Measurements from ENCODE around the gene DAAM1. TPM values are rescaled to one million over a fixed set of nuclear protein-coding genes. Genes with fewer than 3 reads are reported as not detected.
A peak's percentile ranks its signal among the peaks of the same experiment; 100 is the strongest.

The DAAM1 gene
- total RNA-seq, 1 experiment from 2014 or later: 4.5 TPM

DNA sequence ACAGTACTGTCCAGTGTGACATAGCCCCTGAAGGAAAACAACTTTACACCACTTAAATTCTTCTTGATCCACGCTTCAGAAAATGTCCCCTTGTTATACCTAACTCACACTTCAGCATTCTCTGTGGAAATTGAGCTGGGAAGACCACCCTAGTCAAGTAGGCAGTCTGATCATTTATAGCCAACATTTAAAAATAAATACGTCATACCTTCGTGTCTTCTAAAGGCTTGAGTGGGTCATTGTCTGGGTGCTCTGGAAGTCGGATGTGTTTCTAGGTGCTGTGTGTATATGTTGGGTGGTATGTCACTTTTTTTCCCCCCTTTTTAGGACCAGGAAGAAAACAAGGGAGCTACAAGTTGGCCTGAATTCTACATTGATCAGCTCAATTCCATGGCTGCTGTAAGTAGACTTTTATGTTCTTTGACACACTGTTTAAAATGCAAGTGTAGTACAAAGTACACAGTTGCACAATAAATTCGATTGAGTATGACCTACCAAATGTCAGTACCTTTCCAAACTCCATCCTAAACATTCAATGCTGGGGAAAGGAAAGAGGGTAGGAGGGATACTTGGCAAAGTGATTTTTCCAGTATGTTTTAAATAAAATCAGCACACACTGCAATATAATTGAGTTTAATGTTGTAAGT, 126.6 kb downstream of the DAAM1 start:
- no peak for DNase-seq (ENCODE audit: low spot score)

DNA sequence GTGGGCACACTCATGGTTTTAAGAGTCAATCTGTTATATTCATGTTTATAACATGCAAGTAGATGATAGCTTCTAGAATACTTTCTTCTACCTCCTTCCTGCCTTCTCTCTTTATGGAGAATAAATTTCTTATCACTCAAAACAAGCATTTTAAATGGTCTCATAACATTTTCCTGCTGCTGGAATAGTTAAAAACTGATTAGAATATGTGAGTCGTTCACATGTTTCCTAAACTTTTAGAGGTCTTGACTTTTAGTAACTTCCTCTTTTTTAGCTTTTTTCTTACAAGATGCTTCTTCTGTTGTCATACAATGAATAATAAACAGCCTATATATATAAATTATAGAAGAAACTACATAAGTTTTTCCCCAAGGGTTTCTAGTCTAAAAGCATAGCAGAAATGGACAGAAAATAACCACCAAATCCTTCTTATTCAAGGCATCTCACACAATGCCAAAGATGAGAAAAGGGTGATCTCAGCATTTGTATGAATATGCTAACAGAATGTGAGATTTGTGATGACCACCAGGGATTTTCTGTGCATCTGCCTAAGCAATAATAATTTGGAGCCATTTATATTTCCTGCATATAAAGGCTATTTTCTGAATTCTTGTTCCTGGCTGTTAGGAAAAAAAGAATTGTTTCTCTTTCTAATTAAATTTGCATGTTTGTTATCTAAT, 127.8 kb downstream of the DAAM1 start:
- no peak for DNase-seq (ENCODE audit: low spot score)

DNA sequence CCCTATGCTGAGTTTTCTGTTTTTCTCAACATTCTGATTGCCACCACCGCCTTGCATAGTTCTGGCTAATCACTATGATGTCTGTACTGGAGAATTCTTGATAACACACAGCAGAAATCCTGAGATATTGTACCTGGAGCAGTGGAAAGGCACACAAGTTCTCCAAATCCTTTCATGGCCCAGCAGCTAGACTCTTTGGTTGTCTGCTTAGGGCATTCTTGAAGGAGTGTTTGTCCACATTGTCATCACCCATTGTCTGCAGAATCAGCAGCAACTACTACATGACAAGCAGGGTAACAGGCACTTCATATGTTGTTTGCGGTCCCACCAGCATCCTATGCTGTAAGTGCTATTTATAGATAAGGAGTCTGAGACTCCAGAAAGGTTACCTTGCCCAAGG, 128.9 kb downstream of the DAAM1 start:
- no peak for DNase-seq (ENCODE audit: low spot score)

DNA sequence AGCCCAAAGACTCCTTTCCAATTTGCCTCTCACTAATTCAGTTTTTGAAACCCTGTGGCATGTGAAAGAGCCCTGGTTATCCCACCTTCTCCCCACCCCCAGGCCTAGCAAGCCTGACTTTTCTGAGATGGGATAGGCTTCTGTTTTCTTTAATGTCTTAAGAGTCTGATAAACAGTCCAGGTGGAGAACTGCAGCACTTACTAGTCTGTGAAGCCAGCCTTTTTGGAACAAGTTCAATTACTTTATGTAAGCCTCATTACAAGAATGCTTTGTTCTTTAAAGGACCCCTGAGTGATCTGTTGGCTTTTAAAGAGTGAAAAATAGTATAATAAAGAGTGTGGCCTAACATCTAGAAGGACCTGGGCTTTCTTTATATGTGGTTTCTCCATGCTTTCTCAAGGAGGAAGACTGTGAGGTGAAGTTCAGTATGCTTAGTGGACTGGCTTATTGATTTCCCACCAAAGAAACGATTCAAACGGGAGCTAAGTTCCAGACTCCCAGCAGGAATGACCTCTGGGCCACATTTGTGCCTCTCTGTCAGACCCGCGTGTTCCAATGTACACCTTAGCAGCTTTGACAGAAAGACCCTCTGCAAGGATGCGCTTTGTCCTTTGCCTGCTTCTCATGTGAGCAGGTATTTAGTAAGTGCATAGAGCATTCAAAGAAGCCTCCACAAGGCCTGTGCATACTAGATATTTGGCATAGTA, 129.5 kb downstream of the DAAM1 start:
- no peak for DNase-seq (ENCODE audit: low spot score)

DNA sequence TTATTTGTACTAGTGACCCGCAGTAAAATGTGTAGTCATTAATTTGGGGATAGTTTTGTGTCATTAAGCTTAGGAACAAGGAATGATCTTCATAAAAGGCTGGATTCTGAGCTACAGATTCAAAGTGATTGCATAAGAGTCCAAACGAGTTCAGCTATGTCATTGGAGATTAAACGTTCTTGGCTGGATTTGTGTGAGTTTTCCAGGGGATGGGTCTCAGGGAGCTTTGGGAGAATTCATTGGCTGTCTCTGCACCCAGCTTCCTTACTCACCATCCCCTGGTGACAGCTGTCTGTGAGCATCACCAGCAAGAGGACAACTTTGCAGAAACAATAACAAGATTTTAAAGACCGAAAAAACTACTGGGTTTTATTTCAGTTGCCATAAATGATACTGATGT, 130.4 kb downstream of the DAAM1 start:
- DNase-seq (ENCODE audit: low spot score): no peak

DNA sequence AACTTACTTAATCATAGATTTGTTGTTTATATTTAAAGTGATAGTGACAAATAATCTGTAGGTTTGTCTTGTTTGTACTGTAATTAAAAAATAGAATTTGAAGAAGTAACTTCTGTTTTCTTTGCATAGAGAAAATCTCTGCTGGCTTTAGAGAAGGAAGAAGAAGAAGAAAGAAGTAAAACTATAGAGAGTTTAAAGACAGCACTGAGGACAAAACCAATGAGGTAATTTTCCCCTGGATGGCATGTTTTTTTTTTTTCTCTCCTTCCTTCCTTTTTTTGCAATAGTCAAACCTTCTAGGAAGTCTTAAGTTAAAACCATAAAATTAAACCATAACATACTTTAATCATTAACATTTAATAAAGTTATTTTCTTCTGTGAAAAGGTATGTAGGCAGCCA, 131.9 kb downstream of the DAAM1 start:
- DNase-seq (ENCODE audit: low spot score): no peak

DNA sequence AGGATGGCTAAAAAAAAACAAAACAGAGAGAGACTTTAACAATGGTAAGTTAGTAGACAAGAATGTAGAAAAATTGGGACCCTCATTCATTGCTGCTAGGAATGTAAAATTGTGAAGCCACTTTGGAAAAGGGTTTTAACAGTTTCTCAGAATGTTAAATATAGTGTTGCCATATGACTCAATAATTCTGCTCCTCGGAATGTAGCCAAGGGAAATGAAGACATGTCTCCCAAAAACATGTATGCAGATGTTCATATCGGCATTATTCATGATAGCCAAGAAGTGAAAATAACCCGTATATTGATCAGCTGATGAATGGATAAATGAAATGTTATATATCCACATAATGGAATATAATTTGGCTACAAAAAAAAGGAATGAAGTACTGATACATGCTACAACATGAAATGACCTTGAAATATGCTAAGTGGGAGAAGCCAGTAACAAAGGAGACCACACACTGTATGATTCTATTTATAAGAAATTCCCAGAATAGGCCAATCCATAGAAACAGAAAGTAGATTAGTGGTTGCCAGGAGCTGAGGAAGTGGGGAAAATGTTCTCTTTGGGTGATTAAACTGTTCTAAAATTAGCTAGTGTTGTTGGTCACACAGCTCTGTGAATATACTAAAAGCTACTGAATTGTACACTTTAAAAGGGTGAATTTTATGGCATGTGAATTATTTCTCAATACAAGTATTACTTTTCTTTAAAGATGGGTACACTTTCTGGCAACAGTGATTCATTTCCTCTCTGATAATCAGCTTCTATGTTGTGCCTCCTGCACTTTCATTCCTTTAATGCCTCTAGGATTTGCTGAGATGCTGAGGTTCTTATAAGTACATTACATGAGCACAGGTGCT, 132.5 kb downstream of the DAAM1 start:
- peak; percentile 18 for DNase-seq (ENCODE audit: low spot score)

DNA sequence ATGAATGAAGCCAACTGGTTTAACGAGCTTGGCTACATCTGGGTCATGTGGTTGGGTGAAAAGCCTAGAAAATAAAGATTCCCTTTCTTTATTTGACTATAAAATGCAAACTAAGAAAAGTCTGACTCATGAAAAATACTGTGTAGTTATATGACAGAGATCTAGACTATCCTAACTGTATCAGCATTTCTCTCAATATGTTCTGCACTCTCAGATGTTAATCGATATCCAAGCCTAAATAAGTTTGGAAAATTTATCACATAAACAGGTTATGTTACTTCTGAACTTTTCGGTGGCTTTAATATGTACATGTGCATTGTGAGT, 133.1 kb downstream of the DAAM1 start:
- DNase-seq (ENCODE audit: low spot score): no peak

DNA sequence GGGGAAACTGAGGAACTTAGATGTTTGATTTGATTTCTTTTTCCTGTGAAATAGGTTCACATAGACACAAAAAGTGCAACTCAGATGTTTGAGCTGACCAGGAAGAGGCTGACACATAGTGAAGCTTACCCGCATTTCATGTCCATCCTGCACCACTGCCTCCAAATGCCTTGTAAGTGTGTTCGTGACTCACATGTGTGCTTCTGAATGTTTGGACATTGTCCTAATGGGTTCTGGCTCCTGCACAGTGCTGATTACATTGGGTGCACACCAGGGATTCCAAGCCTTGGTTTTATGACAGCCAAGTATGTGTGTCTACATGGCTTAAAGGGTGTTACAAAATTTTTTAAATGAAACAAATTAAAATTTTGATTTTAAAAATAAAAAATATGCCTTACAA, 137.4 kb downstream of the DAAM1 start:
- no peak for DNase-seq (ENCODE audit: low spot score)

DNA sequence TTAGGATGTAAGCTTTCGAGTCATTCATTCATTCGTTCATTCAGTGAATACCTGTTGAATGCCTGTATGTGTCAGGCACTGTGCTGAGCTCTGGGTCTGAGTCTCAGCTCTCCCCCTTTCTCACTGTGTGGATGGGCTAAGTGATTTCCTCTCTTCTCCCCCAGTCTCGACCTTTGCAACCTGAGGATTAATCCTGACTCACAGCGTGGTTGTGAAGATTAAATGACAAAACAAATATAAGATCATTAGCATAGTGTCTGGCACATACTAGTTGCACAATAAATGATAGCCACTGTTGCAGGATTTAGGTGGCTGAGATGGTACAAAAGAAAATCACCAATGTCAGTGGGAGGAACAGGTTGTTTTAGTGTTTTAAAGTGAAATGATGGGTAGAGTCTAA, 140.0 kb downstream of the DAAM1 start:
- DNase-seq (ENCODE audit: low spot score): no peak

DNA sequence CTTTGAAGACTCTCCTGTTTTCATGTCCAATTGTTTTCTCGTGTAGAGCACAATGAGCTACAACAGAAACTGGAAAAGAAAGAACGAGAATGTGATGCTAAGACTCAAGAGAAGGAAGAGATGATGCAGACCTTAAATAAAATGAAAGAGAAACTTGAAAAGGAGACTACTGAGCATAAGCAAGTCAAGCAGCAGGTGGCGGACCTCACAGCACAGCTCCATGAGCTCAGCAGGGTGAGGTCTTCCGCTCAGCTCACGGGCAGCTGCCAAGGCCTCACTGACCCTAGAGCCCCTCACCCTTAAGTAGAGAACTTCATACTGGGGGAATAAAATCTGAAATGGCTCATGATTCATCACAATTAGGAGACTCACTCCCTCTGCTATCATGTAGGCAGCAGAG, 142.0 kb downstream of the DAAM1 start:
- no peak for DNase-seq (ENCODE audit: low spot score)

DNA sequence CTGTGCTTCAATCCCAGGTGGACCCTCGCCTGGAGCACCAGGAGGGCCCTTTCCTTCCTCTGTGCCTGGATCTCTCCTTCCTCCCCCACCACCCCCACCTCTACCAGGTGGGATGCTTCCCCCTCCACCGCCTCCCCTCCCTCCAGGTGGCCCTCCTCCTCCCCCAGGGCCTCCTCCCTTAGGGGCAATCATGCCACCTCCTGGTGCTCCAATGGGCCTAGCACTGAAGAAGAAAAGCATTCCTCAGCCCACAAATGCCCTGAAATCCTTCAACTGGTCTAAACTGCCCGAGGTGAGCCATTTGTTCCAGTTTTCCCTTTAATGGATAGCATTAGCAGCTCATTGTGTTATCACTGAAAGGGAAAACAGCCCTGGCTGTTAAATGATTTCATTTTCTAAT, 142.8 kb downstream of the DAAM1 start:
- no peak for DNase-seq (ENCODE audit: low spot score)

DNA sequence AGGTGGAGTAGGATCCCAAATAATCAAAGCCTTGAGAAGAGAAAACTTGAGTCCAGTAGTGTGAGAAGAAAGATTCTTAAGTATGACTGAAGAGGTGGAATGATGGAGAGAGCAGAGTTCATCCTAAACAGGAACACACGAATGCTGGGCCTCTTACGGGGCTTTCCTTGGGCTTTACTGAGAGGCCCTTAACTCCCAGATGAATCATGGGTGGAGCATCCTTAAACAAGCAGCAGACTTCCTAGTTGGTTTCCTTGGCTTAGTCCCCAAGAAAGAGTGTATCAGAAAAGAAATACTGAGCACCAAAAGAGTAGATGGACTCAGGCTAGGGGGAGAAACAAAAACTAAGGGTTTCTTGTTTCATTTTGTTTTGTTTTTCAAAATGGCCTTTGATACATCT, 144.3 kb downstream of the DAAM1 start:
- no peak for DNase-seq (ENCODE audit: low spot score)

DNA sequence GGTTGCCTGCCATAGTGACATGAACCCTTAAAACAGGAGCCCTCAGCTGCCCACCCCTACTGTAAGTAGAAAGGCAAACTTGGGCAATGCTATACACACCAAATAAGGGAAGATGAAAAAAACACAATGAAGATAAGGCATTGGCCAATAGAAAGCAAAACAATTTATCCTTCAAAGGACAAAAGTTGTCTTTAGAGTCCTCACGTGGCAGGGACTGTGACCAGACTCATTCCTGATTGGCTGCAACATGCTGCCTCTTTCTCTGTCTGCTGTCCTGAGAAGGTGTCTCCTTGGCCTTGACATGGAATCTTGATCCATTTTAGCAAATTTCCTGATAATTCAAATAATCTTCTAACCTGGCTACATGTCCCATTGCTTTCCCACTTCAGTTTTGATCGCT, 144.8 kb downstream of the DAAM1 start:
- no peak for DNase-seq (ENCODE audit: low spot score)

DNA sequence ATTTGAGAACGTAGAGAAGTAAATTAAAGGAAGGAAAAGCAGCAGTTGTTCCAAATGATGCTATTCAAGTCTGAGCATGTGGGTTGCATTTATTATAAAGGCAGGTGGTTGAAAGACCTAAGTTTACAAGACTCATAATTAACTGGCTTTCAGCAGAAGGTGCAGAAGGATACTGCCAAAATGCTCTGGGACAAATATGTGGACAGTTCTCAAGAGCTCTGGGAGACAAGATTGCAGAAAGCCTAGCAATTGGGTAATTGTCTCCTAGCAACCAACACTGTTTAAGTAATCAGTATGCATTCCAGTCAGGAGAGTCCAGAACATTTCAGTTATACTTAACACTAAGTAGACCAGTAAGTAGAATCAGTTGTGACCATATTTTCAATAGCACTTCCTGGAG, 145.2 kb downstream of the DAAM1 start:
- DNase-seq (ENCODE audit: low spot score): no peak

DNA sequence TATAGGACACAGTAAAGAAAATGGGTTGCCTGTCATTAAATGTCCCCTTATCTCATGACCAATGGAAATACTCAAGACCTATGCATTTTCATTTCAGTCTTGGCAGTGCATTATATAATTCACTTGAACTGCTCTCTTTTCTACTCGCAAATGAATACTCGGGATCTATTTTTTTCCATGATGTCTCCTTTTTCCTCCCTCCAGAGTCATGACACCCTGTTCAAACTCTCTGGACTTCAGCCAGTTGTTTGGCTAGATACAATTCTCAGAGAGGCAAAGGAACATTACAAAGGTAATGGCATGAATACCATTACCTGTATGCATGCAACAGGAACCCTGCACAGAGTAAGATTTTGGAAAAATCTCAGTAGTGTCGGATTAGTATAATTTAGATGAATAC, 145.8 kb downstream of the DAAM1 start:
- no peak for DNase-seq (ENCODE audit: low spot score)

DNA sequence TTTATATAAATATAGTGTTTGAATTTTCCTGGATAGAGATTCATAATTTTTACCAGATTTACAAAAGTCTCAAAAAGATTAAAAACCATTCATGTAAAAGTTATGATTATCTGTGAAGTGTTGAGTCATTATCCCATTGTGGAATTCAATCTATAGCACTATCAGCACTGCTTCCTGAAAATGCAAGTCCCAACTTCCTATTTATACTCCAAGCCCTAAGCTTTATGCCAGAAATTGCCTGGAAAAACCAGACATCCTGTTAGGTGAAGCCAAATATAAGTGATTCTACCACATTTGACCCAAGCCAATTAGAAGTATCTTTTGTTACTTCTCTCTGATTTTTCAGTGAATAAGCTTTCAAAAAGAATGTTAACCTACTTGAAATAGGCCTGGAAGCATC, 147.6 kb downstream of the DAAM1 start:
- DNase-seq (ENCODE audit: low spot score): no peak

DNA sequence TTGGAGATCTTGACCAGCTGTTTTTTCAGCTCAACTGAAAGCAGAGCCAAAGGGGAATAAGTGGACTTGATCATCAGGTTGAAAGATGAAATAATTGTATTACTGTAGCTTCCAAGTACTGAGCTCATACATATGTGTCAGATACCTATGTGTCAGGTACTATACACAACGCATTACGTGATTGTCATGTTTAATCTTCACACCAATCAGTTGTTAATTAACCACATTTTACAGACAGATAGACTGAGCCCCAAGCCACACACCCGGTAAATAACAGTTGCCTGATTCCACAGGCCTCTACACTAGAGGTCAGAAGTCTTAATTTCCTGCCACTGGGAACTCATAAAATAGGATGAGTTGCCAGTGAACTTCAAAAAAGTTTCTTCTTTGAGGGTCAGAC, 148.2 kb downstream of the DAAM1 start:
- no peak for DNase-seq (ENCODE audit: low spot score)

DNA sequence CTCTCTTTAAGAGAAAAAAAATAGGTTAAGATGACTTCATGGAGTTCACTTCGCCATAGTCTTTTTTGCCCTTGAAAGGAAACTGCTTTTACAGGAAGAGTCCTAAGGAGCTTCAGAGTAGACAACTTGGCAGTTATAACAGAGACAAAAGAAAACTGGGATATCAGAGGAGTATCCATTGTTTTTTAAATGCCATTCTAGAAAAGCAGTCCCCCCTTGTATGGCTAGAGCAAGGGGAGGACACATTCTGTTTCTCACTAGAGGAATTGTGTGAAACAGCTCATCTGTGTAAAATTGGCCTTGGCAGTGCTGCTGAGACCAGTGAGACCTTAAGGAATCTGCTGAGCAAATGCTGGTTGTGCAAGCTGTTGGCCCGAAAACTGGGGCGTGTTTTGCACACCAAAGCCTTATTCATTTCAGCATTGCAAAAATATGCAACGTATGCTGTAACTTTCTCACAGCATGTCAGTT, 148.7 kb downstream of the DAAM1 start:
- no peak for DNase-seq (ENCODE audit: low spot score)

DNA sequence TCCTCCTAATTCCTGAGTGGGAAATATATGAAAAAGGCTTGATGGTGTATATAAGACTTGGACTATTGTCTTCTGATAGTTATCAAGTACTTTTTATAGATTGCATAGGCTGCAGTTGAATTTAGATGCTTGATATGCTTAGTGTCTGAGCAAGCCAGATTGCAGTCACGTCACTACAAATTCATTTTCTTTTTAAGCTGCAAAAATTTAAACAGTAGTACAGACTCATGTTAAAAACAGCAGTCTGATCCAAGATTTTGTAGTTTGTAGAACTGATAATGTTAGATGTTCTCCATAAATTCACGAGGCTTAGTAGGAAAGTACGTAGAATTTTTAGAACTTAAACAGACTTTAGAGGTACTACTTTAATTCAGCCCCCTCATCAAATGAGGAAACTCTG, 150.3 kb downstream of the DAAM1 start:
- DNase-seq (ENCODE audit: low spot score): no peak

DNA sequence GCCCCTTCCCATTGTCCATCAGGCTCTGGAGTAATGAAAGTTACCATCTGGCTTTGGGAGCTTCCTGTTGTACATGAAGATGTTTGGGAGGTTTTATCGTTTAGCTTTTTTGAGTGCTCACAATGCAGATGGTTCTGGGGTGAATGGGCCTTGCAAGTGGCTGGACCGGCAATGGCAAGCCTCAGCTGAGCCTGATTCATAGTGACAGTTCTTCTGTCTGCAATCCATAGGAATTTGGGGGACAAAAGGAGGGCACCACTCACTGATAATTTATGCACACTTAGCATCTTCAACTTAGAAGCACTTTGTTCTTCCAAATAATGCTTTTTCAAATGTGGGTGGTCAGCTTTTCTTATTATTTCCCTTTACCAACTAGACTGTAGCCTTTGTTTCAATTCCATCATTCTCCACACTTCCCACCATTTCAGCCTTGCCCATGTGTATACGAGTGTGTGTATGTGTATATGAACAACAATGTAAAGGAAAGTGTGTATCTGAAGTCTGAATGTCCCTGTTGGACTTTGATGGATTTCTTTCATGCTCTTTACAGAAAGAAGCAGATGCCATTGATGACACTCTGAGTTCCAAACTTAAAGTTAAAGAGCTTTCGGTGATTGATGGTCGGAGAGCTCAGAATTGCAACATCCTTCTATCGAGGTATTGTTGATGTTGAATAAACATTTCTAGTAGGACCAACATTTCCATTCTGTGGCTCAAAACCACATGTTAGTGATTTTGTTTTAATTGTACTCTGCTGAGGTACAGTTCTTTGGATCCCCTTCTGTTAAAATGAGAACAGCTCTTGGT, 151.3 kb downstream of the DAAM1 start:
- DNase-seq (ENCODE audit: low spot score): no peak

Measured in H4 (cell line).